NCI-H446 treated with DMSO at 0.1 percent for 48 hours (cell line): ENCODE data around the gene SLC66A2.
"Not testable (repeated sequence)": the region's sequence is repeated elsewhere in the genome, so short reads cannot be mapped to it uniquely, and the experiment has no call there.

Experiments
- DNase-seq: peaks from one replicate; lab custom pipeline; 2025; lab: John Stamatoyannopoulos, UW

The SLC66A2 gene

GRCh38 chr18:79971211-79971952 is 19.9 kb upstream of the SLC66A2 start:
- DNase-seq = no peak

DNA sequence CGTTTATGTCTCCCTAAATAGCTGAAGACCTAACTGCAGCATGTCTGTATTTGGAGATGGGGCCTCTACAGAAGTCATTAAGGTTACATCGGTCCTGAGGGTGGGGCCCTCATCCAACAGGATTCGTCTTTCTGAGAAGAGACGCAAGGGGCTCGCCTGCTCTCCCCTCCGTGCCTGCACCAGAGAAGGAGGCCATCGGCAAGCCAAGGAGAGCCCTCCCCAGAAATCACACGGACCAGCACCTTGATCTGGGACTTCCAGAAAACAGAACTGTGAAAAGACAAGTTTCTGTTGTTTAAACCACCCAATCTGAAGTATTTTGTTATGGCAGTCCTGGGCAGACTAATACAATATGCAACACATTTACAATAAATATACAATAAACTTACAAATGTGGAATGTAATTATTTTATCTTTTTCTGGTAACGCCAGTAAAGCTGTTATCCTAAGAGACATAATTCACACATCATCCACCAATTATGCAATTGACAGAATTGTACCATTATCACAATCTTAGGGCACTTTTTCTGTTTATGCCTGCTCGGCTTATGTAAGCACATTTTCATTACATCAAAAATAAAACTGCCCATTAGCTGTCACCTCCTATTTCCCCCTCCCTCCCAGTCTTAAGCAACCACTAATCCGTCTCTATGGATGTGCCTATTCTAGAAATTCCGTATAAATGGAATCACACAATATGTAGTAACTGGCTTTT is 19.1 kb upstream of the SLC66A2 start:
- DNase-seq = no peak

GRCh38 chr18:79965119-79965902 is 13.9 kb upstream of the SLC66A2 start:
- no peak for DNase-seq

DNA sequence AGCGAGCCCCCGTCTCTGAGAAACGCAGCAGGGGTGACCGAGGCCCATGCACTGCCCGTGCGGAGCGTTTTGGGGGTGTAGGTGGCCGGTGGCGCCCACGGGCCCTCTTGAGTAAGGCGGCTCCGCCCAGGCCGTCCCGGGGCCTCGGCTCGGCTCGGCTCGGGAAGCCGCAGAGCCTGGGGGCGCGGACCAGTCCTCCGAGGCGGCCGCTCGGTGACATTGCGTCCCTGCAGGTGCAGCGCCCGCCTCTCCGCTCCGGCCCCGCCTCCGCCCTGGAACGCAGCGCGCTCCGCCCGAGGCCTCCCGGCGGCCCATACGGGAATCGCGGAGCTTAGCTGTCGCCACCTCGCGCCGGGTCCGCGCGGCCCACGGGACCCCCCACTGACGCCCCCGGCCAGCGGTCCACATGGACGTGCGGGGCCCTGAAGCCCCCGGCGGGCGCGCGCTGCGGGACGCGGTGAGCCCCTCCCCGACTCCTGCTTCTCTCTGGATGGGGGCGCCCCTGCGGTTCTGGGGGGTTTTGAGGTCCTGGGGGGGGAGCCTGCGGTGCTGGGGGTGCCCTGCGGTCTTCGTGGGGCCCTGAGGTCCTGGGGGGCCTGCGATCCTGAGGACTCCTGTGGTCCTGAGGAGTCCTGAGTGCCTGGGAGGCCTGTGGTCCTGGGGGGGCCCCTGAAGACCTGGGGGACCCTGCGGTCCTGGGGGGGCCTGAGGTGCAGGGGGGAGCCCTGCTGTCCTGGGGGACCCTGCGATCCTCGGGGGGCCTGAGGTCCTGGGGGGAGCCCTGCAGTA is 13.1 kb upstream of the SLC66A2 start, which contains the start of gene HSBP1L1:
Gene HSBP1L1 (plus strand): TSS at position 314 of the 789 bp plus-strand sequence. CDS start 93 bp downstream, at position 407.
- no peak for DNase-seq

GRCh38 chr18:79963658-79964329 is 12.3 kb upstream of the SLC66A2 start:
- no peak for DNase-seq

DNA sequence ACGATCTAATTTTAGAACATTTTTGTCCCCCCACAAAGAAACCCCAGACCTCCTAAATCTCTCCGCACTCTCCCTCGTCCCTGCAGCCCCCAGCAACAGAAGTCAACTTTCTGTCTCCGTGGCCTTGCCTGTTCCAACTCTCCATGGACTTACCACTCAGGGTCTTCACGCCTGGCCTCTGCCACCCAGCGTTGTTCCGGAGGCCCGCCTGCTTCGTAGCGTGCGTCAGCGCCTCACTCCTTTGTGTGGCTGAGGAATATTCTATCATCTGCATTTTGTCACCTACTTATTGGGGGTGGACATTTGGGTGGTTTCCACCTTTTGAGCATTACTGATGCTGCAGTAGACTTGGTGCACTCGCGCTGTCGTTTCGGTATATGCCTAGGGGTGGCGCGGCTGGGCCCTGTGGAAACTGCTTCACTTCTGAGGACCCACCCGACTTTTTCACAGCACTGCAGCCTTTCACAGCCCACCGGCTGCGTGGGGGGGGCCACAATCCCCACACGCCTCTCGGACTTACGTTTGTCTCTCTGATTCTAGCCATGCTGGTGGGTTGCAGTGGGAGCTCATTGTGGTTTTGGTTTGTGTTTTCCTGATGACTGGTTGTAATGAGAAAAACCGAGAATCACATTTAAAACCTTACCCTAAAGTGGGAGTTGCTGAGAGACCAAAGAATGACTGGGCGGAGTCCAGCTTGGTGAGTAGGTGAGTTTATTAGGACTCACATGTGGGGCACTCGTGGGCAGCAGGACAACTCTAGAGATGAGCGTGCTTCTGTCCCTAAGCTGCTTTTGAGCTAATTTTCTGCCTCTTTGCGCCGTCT is 11.6 kb upstream of the SLC66A2 start:
- no peak for DNase-seq

- DNase-seq = no peak
These were observed 10.9 kb upstream of the SLC66A2 start for GRCh38 chr18:79962311-79962710.

DNA sequence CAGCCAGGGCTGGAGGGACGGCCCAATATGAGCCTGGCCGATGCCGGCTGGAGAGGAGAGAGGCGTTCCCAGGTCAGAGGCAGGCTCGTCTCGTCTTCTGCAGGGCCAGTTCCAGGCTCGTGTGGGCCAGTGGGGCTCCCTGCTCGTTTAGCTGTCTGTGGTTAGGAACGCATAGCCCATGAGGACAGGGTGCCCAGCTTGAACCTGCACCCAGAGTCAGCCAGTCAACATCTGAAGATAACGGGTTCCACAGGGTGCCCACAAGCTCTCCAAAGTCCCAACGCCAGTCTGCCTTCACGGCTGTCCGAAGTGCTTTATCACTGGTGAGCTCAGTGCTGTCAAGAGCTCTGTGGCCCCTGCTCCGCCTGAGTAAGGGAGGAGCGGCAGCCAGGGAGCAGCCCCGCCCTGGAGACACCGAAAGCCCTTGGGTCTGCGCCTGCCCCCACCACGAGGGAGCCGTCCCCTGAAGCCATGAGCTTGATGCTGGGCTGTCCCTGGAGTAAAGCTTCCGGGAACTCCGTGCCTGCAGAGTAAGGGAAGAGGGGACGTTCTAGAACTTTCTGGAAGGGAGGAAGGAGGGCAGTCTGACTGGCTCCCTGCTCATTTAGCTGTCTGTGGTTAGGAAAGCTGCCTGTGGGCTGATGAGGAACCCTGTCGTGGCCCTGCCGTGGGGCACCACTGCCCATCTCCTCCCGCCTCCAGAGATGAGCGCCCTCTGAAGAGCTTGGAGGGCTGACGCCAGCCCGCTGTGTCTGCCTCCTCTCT is 10.3 kb upstream of the SLC66A2 start:
- DNase-seq = no peak

GRCh38 chr18:79960921-79961526 is 9.6 kb upstream of the SLC66A2 start:
- DNase-seq = no peak

- not testable (repeated sequence) for DNase-seq
These were observed 8.8 kb upstream of the SLC66A2 start for GRCh38 chr18:79960161-79960801.

DNA sequence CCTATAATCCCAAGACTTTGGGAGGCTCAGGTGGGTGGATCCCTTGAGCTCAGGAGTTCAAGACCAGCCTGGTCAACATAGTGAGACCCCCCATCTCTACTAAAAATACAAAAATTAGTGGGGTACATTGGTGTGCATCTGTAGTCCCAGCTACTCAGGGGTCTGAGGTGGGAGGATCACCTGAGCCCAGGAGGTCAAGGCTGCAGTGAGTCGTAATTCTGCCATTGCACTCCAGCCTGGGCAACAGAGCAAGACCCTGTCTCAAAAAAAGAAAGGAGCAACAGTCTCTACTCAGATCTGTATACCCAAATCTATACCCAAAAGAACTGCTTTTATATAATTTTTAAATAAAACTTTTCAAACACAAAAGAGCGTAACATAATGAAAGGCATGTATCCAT is 7.5 kb upstream of the SLC66A2 start:
- DNase-seq = no peak

GRCh38 chr18:79956276-79956675 is 4.8 kb upstream of the SLC66A2 start:
- DNase-seq = no peak

- no peak for DNase-seq
These were observed 4.0 kb upstream of the SLC66A2 start for GRCh38 chr18:79955302-79956075.

DNA sequence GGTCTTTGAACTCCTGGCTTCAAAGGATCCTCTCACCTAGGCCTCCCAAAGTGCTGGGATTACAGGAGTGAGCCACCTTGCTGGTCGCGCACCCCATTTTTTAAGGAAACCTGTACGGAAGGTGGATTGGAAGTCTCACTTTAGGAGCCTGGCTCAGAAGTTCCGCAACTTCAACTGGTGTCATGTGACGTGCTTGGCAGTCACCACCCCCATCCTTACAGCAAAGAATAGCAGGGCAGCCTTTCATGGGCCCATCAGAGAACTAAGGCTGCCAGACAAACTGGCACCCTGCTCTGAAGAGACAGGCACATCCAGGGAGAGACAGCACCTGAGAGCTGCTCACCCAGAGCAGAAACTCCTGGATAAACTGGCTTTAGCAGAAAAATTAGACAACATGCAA is 3.3 kb upstream of the SLC66A2 start:
- DNase-seq = no peak

- DNase-seq = no peak
These were observed 2.7 kb upstream of the SLC66A2 start for GRCh38 chr18:79953971-79954651.

DNA sequence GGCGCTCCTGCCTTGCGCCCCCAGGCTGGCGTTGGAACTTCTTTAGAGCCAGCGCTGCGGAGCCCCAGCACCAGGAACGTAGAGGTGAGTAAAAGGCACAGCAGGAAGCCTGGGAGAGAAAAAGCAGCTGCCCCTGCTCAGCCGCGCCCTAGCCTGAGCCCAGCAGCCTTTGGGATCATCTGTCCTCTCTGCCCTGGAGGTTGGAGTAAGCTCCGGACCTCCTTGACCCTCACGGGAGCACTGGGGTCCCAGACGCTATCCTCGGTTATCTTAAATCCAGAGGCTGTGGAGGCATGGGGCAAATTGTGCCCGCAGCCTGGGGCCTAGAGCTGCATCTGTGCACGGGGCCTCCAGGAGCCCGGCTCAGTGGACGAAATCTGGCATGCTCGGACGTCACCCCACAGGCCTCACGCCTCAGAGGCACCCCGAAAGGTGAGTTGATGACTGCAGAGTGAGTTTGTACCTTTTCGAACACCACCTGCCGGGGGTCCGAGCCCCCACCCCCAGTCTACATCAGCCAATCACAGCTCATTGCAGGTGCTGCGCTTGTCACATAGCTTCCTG is 1.6 kb upstream of the SLC66A2 start:
- DNase-seq = no peak

GRCh38 chr18:79952456-79952995 is 1.1 kb upstream of the SLC66A2 start:
- no peak for DNase-seq
